Heart left ventricle (tissue), 16 donors: ENCODE measurements around the gene DCTD. TPM values are rescaled to one million over a fixed set of nuclear protein-coding genes. Genes with fewer than 3 reads are reported as not detected.

Source experiments
- ATAC-seq, 4 donors: fragments of 200-7000 bp; cut with Tn5 transposase; one replicate each; pipeline ENCODE4 v1.9.1; 2020 to 2022; ENCODE audit warnings: moderate library complexity in 4 of 4, mild to moderate bottlenecking in 3 of 4, moderate number of reproducible peaks in 1 of 4
- DNase-seq, 5 donors: peaks; one replicate each; pipeline ENCODE4 v3.0.0-alpha.2; 2020
- H3K27ac ChIP-seq, 12 donors: fragments of 200-600 bp; sonication (generic) in 4 of 12; one replicate each; pipeline versions ENCODE4 v1.5.0 to v1.8.0; 2016 to 2022; ENCODE audit warnings: mild to moderate bottlenecking in 2 of 12
- H3K27me3 ChIP-seq, 9 donors: fragments of 200-600 bp; sonication (generic) in 2 of 9; one replicate each; pipeline versions ENCODE4 v1.5.1 to v1.8.0; 2016 to 2022; ENCODE audit warnings: mild to moderate bottlenecking in 3 of 9
- H3K36me3 ChIP-seq, 9 donors: fragments of 200-600 bp; sonication (generic) in 2 of 9; one replicate each; pipeline versions ENCODE4 v1.5.0 to v1.8.0; 2018 to 2022; ENCODE audit warnings: mild to moderate bottlenecking in 2 of 9
- H3K4me1 ChIP-seq, 12 donors: fragments of 200-600 bp; sonication (generic) in 4 of 12; one replicate each; pipeline versions ENCODE4 v1.5.0 to v1.8.0; 2016 to 2022; ENCODE audit warnings: mild to moderate bottlenecking in 3 of 12
- H3K4me3 ChIP-seq, 12 donors: fragments of 200-600 bp; sonication (generic) in 4 of 12; one replicate each; pipeline versions ENCODE4 v1.5.0 to v1.8.0; 2017 to 2022; ENCODE audit warnings: mild to moderate bottlenecking in 9 of 12, moderate library complexity in 4 of 12
- H3K9me3 ChIP-seq, 12 donors: fragments of 200-600 bp; sonication (generic) in 4 of 12; one replicate each; pipeline versions ENCODE4 v1.5.0 to v1.8.0; 2016 to 2022; ENCODE audit warnings: mild to moderate bottlenecking in 1 of 12
- POLR2A ChIP-seq, 2 donors: fragments of 450-650 bp; IDR thresholded peaks; one replicate each; pipeline ENCODE4 v1.6.1; 2017; ENCODE audit warnings: antibody characterized with exemption in 2 of 2, mild to moderate bottlenecking in 2 of 2, moderate library complexity in 2 of 2
- WGBS, 4 donors: extraction: QIAGEN DNeasy Blood & Tissue Kit in 2 of 4; methylation state at CpG; one replicate each; pipeline versions ENCODE4 v1.1.5 to v1.1.7; 2013 to 2018; 5-methylcytosine and 5-hydroxymethylcytosine counted together
- intact Hi-C, 10 donors: fragments of 100-400 bp; cut with DNase I; formaldehyde crosslinking; loops; one replicate each; pipeline versions ENCODE4 v1.11.1 to v1.14.2; 2022
- polyA plus RNA-seq, 2 donors: library from polyadenylated mRNA; stranded (reverse); fragments of 200-250 nt; gene quantifications; one replicate each; pipeline ENCODE4 v1.2.3, GENCODE V29; 2013
- total RNA-seq, 9 donors: library from RNA; depleted of rRNA in 2 of 9; stranded (reverse); fragments of >200 nt in 2 of 9; fragmentation: NEBNext Ultra II Directional in 3 of 9; extraction: Animal tissue kit (Norgen Biotek cat#: 25700) in 3 of 9; gene quantifications; one replicate each; pipeline versions ENCODE4 v1.1.0 to v1.2.4, GENCODE V29; 2016 to 2023
- TF ChIP-seq, protein P1 (sequence below), 12 donors: fragments of 200-600 bp; sonication (generic) in 4 of 12; IDR thresholded peaks; one replicate each; pipeline versions ENCODE4 v1.5.0 to v1.8.0; 2018 to 2022; ENCODE audit warnings: antibody characterized with exemption in 12 of 12, mild to moderate bottlenecking in 5 of 12
- donor health status: ischemic (EF 13 %, LVEDD 7.1; RV severe dilation, severe dysfunction).
- donor health status: healthy with polysubstance abuse.
- donor health status: DM: no; HTN: yes; CAD: no.
- donor health status: DM: no; HTN: no; CAD: no.
- donor health status: ischemic (EF 25% LVEDD 6.9; RV normal size, moderate dysfunction).
- donor health status: ischemic (EF 25% LVEDD 5.7; RV mildly dilated, moderate dysfunction).
- donor health status: healthy.
- donor health status: DM: yes; HTN: yes; CAD: no.
- donor health status: ischemic (EF 35%, LVEDD 5.7; RV mildly dilated, moderate dysfunction).
- donor health status: nonischemic (EF 11% LVEDD 7.7; RV severe dilation, severe dysfunction).
- donor health status: DM: yes; HTN: yes; CAD: no.
- donor health status: PGD.
- donor health status: ischemic (EF 29% LVEDD 5.4; RV normal size, mild dysfunction).
- donor health status: nonischemic (EF 23%, LVEDD 6.1; RV moderate dilation, normal function).

Gene DCTD
- total and polyA plus RNA-seq, 11 donors: 16.1 to 55.7 (median 41.2) TPM

DNA sequence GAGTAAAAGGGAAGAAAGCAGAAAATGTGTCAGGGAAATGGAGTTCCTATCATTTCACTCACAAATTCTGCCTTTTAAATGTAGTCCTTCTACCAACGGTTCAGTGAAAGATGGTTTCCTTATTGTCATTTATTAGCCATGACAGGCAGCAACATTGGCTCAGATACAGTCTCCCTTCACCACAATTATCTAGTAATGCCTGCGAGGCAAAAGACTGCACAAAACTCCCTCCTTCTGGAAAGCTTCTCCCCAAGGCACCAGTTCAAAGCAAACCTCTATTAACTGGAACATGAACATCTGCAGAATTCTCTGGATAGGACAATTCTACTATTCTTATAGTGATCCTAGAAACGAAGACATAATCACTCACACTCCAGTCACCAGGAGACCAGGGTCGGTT, 28.3 kb downstream of the DCTD start:
- 62 to 83% (median 70%) methylated on average over 4 of the region's 4 CpGs for WGBS, 4 donors
- Histone ChIP-seq H3K36me3 (peaks cover 0 to 94% (median 70%) of the 10 kb centered on the region in 9 donors), H3K27ac (no peak overlapping the region), H3K4me1 (no peaks in the 10 kb centered on the region), H3K9me3 (peaks cover 0 to 11% (median 3%) of the 10 kb centered on the region in 12 donors), H3K4me3 (no peak overlapping the region), H3K27me3 (no peaks in the 10 kb centered on the region)
- ATAC-seq: no peak
- no peak for TF ChIP-seq POLR2A (IDR thresholded peaks at IDR 0.05)
- TF ChIP-seq, protein P1, sequence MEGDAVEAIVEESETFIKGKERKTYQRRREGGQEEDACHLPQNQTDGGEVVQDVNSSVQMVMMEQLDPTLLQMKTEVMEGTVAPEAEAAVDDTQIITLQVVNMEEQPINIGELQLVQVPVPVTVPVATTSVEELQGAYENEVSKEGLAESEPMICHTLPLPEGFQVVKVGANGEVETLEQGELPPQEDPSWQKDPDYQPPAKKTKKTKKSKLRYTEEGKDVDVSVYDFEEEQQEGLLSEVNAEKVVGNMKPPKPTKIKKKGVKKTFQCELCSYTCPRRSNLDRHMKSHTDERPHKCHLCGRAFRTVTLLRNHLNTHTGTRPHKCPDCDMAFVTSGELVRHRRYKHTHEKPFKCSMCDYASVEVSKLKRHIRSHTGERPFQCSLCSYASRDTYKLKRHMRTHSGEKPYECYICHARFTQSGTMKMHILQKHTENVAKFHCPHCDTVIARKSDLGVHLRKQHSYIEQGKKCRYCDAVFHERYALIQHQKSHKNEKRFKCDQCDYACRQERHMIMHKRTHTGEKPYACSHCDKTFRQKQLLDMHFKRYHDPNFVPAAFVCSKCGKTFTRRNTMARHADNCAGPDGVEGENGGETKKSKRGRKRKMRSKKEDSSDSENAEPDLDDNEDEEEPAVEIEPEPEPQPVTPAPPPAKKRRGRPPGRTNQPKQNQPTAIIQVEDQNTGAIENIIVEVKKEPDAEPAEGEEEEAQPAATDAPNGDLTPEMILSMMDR (IDR thresholded peaks at IDR 0.05): no peak
- intact Hi-C loops: no loop called here
- DNase-seq: no peak

DNA sequence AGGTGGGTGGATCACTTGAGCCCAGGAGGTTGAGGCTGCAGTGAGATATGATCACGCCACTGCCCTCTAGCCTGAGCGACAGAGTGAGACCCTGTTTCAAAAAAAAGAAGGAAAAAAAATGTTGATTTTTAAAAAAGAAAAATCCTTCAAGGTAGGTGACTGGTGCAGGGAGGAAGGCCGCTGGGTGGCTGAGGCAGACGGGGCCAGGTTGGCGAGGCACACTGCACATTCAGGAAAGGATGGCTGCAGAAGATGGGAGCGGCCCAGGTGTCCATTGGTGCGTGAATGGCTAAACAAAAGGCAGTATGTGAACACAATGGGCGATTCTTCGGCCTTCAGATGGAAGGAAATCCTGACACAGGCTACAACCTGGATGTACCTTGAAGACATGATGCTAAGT, 30.4 kb downstream of the DCTD start:
- H3K36me3 ChIP-seq: peaks cover 0 to 79% (median 53%) of the 10 kb centered on the region in 9 donors
- no peak overlapping the region for H3K27ac ChIP-seq
- ATAC-seq (no peak), DNase-seq (no peak)
- intact Hi-C loops: no loop called here
- 93 to 98% (median 97%) methylated on average over 9 of the region's 9 CpGs for WGBS, 4 donors
- H3K4me3 ChIP-seq: no peak overlapping the region
- H3K27me3 ChIP-seq: no peaks in the 10 kb centered on the region
- peaks cover 0 to 5% (median 0%) of the 10 kb centered on the region in 12 donors for H3K4me1 ChIP-seq
- peaks cover 0 to 11% (median 3%) of the 10 kb centered on the region in 12 donors for H3K9me3 ChIP-seq
- TF ChIP-seq, protein P1 (IDR thresholded peaks at IDR 0.05): no peak
- no peak for TF ChIP-seq POLR2A (IDR thresholded peaks at IDR 0.05)

DNA sequence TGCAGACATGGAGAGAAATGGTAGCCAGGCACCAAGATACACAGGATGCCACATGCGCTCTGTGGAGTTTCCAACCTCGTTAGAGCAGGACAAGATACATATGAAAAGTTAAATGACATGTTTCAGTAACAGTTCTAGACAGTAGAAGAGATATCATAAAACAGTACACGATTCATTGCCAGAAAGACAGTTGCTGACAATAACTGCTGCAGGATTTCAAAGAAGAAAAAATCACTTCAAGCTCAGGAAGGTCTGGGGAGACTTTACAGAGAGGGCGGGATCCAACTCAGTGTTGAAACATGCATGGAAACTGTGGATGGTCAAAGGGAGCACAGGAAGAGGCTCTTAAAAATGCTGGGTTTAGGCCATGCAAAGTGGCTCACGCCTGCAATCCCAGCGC, 31.0 kb downstream of the DCTD start:
- TF ChIP-seq POLR2A (IDR thresholded peaks at IDR 0.05): no peak
- H3K4me1 ChIP-seq: peaks cover 0 to 5% (median 0%) of the 10 kb centered on the region in 12 donors
- WGBS, 4 donors: 86 to 88% (median 87%) methylated on average over 6 of the region's 6 CpGs
- intact Hi-C loops: no loop called here
- ATAC-seq (no peak), DNase-seq (no peak)
- peaks cover 0 to 11% (median 3%) of the 10 kb centered on the region in 12 donors for H3K9me3 ChIP-seq
- H3K27me3 ChIP-seq: no peaks in the 10 kb centered on the region
- H3K36me3 ChIP-seq: peaks cover 0 to 73% (median 48%) of the 10 kb centered on the region in 9 donors
- H3K4me3 ChIP-seq: no peak overlapping the region
- no peak overlapping the region for H3K27ac ChIP-seq

DNA sequence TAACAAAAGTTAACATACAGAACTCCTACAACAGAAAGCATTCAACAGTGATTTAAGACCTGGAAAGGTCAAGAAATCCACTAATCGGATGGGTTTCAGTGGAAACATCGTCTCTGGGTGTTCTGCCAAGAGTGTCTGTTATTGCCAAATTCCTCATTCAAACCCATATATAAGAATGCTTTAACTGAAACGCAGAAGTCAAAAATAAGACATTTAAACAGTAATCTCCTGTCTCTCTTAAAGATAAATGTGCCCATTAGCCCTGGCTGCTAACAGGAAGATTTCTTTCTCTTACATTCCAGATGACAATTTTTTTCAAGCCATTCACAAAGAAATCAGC, 31.5 kb downstream of the DCTD start:
- no peaks in the 10 kb centered on the region for H3K27me3 ChIP-seq
- ATAC-seq: no peak
- WGBS, 4 donors: 72 to 84% (median 75%) methylated on average over 3 of the region's 3 CpGs
- no peak for TF ChIP-seq POLR2A (IDR thresholded peaks at IDR 0.05)
- intact Hi-C loops: no loop called here
- no peak overlapping the region for H3K27ac ChIP-seq
- peaks cover 0 to 11% (median 3%) of the 10 kb centered on the region in 12 donors for H3K9me3 ChIP-seq
- peaks cover 0 to 68% (median 43%) of the 10 kb centered on the region in 9 donors for H3K36me3 ChIP-seq
- peaks cover 0 to 7% (median 2%) of the 10 kb centered on the region in 12 donors for H3K4me1 ChIP-seq
- DNase-seq: no peak
- H3K4me3 ChIP-seq: no peak overlapping the region

DNA sequence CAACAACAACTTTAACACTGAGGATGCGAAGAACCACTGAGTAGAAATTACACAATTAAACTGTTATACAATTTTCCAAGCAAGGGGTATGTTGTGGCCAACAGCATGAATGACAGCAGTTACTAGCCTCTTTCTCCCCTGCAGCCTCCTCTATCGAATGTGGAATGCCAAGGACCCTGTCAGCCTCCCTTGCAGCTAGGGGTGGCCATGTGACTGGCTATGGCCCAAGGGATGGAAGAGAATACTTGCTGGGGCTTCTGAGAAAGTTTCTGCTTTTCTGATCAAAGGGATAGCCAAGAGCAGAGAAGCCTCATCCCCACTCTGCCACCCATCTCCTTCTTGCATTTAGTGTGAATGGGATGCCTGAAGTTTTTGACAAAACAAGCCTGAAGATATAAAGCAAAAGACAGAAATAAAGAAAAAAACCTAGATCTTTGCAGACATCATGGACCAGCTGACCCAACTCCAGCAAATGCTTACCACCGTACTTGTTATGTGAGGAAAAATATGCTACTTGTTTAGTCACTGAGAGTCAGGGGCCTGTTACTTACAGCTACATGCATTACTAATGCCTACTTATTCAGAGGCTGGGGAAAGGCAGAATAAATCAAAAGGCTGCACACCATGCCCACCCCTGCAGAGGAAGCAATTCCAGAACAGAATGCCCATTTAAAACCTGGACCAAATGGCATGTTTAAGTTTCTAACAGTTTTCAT, 32.0 kb downstream of the DCTD start:
- intact Hi-C loops: no loop called here
- ATAC-seq (no peak), DNase-seq (no peak)
- H3K36me3 ChIP-seq: peaks cover 0 to 63% (median 37%) of the 10 kb centered on the region in 9 donors
- H3K27me3 ChIP-seq: no peaks in the 10 kb centered on the region
- WGBS, 4 donors: 97 to 98% (median 97%) methylated on average over 3 of the region's 3 CpGs
- H3K4me3 ChIP-seq: no peak overlapping the region
- H3K27ac ChIP-seq: no peak overlapping the region
- peaks cover 0 to 10% (median 6%) of the 10 kb centered on the region in 12 donors for H3K4me1 ChIP-seq
- peaks cover 0 to 11% (median 3%) of the 10 kb centered on the region in 12 donors for H3K9me3 ChIP-seq
- TF ChIP-seq POLR2A (IDR thresholded peaks at IDR 0.05): no peak
- TF ChIP-seq, protein P1 (IDR thresholded peaks at IDR 0.05): no peak
